GM10266 (cell line): ENCODE measurements around the gene CFAP69.
"Not testable (repeated sequence)": the region's sequence is repeated elsewhere in the genome, so short reads cannot be mapped to it uniquely, and the experiment has no call there.

Source experiments
- DNase-seq: peaks from one replicate; pipeline ENCODE4 v3.0.0; 2012; ENCODE audit errors: extremely low spot score
- CTCF ChIP-seq: IDR thresholded peaks from 2 replicates; pipeline ENCODE4 v1.5.1; 2012; ENCODE audit warnings: mild to moderate bottlenecking, low read depth; ENCODE audit not compliant: control insufficient read depth, insufficient read depth; ENCODE audit errors: missing control alignments

Gene CFAP69

GRCh38 chr7:90242369-90243168 lies 2.4 kb upstream of the CFAP69 start:
- TF ChIP-seq CTCF = no peak
- DNase-seq = peak; percentile 53

GRCh38 chr7:90243556-90243955 lies 1.4 kb upstream of the CFAP69 start:
- no peak for DNase-seq
- TF ChIP-seq CTCF = no peak

GRCh38 chr7:90244565-90244908 lies 437 bp upstream of the CFAP69 start:
- DNase-seq = no peak
- no peak for TF ChIP-seq CTCF

GRCh38 chr7:90246171-90246570 lies 1.2 kb downstream of the CFAP69 start:
- DNase-seq = no peak

GRCh38 chr7:90248706-90249105 lies 3.7 kb downstream of the CFAP69 start:
- no peak for TF ChIP-seq CTCF
- no peak for DNase-seq

More at GRCh38 chr7:90246171-90246570, 1.2 kb downstream of the CFAP69 start:
- no peak for TF ChIP-seq CTCF

- TF ChIP-seq CTCF = no peak
- DNase-seq = no peak
Observed at GRCh38 chr7:90250601-90251303, 5.8 kb downstream of the CFAP69 start.

- no peak for TF ChIP-seq CTCF
- no peak for DNase-seq
Observed at GRCh38 chr7:90251304-90251635, 6.3 kb downstream of the CFAP69 start.

- not testable (repeated sequence) for DNase-seq
Observed at GRCh38 chr7:90256011-90256410, 11.0 kb downstream of the CFAP69 start.
